Measurements from ENCODE around the gene RASSF5.

RASSF5 gene

GRCh38 chr1:206568256-206568655 lies 60.9 kb downstream of the RASSF5 start:
- Mint-ChIP-seq H3K27ac (no peak overlapping the region), H3K9me3 (no peaks in the 10 kb centered on the region), H3K4me3 (no peak overlapping the region), H3K27me3 (ENCODE audit: low read depth) (peaks cover 41% of the 10 kb centered on the region), H3K4me1 (peaks cover 28% of the 10 kb centered on the region), H3K36me3 (ENCODE audit: low read depth) (no peaks in the 10 kb centered on the region)
- no peak for TF ChIP-seq CTCF (IDR thresholded peaks at IDR 0.05; ENCODE audit: unreplicated experiment in 3 of 3)

DNA sequence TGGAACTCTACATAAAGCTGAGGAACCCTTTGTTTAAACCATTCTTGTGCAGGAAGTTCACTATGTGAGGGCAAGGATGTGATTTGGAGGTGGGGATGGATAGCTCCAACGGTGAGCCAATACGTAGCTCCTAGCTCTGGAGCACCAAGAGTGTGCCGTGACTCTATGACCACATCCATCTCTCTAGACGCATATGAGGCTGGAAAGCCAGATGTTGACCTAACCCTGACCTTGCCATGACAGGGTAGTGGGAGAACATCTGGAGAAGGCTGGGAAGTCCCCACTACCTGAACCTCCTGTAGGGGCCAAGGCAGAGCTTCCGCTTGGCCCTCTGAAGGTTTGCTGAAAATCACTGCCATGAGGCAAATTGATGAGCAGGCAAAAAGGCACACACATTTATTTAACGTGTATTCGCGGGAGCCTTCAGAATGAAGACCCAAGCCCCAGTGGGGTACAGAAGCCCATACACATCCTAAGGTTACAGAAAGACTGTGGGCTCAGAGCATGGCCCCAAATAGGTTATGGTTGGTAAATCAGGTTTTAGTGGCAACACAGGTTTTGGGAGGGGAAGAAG lies 61.5 kb downstream of the RASSF5 start:
- no peak overlapping the region for H3K27ac Mint-ChIP-seq
- no peaks in the 10 kb centered on the region for H3K9me3 Mint-ChIP-seq
- peaks cover 32% of the 10 kb centered on the region for H3K4me1 Mint-ChIP-seq
- peaks cover 35% of the 10 kb centered on the region for H3K27me3 Mint-ChIP-seq (ENCODE audit: low read depth)
- no peaks in the 10 kb centered on the region for H3K36me3 Mint-ChIP-seq (ENCODE audit: low read depth)
- no peak overlapping the region for H3K4me3 Mint-ChIP-seq
- TF ChIP-seq CTCF (IDR thresholded peaks at IDR 0.05; ENCODE audit: unreplicated experiment in 3 of 3): no peak

GRCh38 chr1:206569556-206569955 lies 62.2 kb downstream of the RASSF5 start:
- Mint-ChIP-seq H3K36me3 (ENCODE audit: low read depth) (no peaks in the 10 kb centered on the region), H3K27me3 (ENCODE audit: low read depth) (peaks cover 28% of the 10 kb centered on the region), H3K4me3 (no peak overlapping the region), H3K4me1 (peaks cover 27% of the 10 kb centered on the region), H3K27ac (no peak overlapping the region), H3K9me3 (no peaks in the 10 kb centered on the region)
- no peak for TF ChIP-seq CTCF (IDR thresholded peaks at IDR 0.05; ENCODE audit: unreplicated experiment in 3 of 3)

DNA sequence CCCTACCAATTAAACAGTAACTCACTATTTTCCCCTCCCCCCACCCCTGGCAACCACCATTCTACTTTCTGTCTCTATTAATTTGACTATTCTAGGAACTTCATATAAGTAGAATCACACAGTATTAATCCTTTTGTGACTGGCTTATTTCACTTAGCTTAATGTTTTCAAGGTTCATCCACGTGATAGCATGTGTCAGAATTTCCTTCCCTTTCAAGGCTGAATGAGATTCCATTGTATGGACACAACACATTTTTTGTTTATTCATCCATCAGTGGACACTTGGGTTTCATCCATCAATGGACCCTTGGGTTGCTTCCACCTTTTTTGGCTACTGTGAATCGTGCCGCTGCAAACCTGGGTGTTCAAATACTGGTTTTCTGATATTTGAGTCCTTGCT lies 63.2 kb downstream of the RASSF5 start:
- Mint-ChIP-seq H3K27me3 (ENCODE audit: low read depth) (peaks cover 19% of the 10 kb centered on the region), H3K27ac (peak overlapping the region in 1 of 3 experiments; percentile 68), H3K36me3 (ENCODE audit: low read depth) (no peaks in the 10 kb centered on the region), H3K9me3 (no peaks in the 10 kb centered on the region), H3K4me1 (peaks cover 33% of the 10 kb centered on the region), H3K4me3 (no peak overlapping the region)
- TF ChIP-seq CTCF (IDR thresholded peaks at IDR 0.05; ENCODE audit: unreplicated experiment in 3 of 3): no peak

DNA sequence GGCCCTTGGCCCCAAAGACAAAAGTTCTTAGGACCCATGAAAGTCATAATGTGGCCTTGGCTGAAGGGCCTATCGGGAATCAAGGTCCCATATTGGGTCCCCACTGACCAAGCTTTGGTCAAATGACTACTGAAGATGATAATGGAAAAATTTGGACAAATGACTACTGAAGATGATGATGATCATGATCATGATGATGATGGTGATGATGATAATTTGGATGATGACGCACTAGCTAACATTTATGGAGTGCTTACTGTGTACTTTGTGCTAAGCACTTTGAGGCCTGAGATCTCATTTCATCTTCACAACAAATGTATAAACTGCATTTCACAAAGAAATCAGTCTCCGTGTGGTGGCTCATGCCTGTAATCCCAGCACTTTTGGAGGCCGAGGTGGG lies 65.5 kb downstream of the RASSF5 start:
- Mint-ChIP-seq H3K27me3 (ENCODE audit: low read depth) (peaks cover 12% of the 10 kb centered on the region), H3K4me1 (peaks cover 21% of the 10 kb centered on the region), H3K4me3 (no peak overlapping the region), H3K36me3 (ENCODE audit: low read depth) (no peaks in the 10 kb centered on the region), H3K27ac (no peak overlapping the region), H3K9me3 (no peaks in the 10 kb centered on the region)
- TF ChIP-seq CTCF (IDR thresholded peaks at IDR 0.05; ENCODE audit: unreplicated experiment in 3 of 3): no peak

DNA sequence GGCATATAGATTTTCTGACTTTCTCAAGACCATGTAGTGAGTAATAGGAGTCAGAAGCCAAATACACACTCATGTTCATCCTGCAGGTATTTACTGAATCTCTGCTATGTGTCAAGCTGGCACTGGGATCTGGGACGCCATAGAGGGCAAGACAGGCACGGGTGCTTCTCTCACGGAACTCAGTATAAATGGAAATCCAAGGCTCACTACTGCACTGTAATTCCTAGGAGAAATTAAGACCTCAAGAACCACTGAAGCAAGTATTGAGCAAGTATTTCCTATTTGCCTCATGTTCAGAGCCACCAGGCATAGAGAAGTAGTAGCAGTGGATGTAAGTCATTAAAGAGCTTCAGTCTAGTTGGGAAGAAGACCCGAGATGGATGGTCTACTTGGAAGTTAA lies 66.0 kb downstream of the RASSF5 start:
- Mint-ChIP-seq H3K4me1 (peaks cover 21% of the 10 kb centered on the region), H3K27ac (no peak overlapping the region)
- TF ChIP-seq CTCF (IDR thresholded peaks at IDR 0.05; ENCODE audit: unreplicated experiment in 3 of 3): no peak

More for the DNA sequence above, 66.0 kb downstream of the RASSF5 start:
- H3K4me3 Mint-ChIP-seq: no peak overlapping the region
- H3K9me3 Mint-ChIP-seq: no peaks in the 10 kb centered on the region
- H3K36me3 Mint-ChIP-seq (ENCODE audit: low read depth): no peaks in the 10 kb centered on the region
- H3K27me3 Mint-ChIP-seq (ENCODE audit: low read depth): peaks cover 12% of the 10 kb centered on the region
